HG03469 (cell line): ENCODE measurements around the gene MYO7B.

Source experiments
- ATAC-seq: cut with Tn5 transposase; IDR thresholded peaks from one replicate; pipeline ENCODE4 v1.9.1; 2021; ENCODE audit warnings: mild to moderate bottlenecking, moderate library complexity, moderate number of reproducible peaks; ENCODE audit not compliant: unreplicated experiment

MYO7B gene

GRCh38 chr2:127535422-127535901, at the start of gene MYO7B:
Gene MYO7B (plus strand): TSS chr2:127535683. CDS start chr2:127559723, 24,040 bp downstream.
- ATAC-seq: no peak

- ATAC-seq: no peak
Measured at GRCh38 chr2:127485694-127486071, 49.8 kb upstream of the MYO7B start.

GRCh38 chr2:127486247-127487058, 49.0 kb upstream of the MYO7B start:
- ATAC-seq: no peak

GRCh38 chr2:127490283-127490682, 45.2 kb upstream of the MYO7B start:
- ATAC-seq: no peak

GRCh38 chr2:127498386-127498785, 37.1 kb upstream of the MYO7B start:
- ATAC-seq: no peak

- no peak for ATAC-seq
Measured at GRCh38 chr2:127503491-127503890, 32.0 kb upstream of the MYO7B start.

GRCh38 chr2:127504552-127505430, 30.7 kb upstream of the MYO7B start:
- no peak for ATAC-seq

- no peak for ATAC-seq
Measured at GRCh38 chr2:127506510-127506909, 29.0 kb upstream of the MYO7B start.

- ATAC-seq: no peak
Measured at GRCh38 chr2:127508023-127508630, 27.4 kb upstream of the MYO7B start.

- no peak for ATAC-seq
Measured at GRCh38 chr2:127508631-127509034, 26.9 kb upstream of the MYO7B start.

- no peak for ATAC-seq
Measured at GRCh38 chr2:127510073-127510472, 25.4 kb upstream of the MYO7B start.

- no peak for ATAC-seq
Measured at GRCh38 chr2:127511090-127511695, 24.3 kb upstream of the MYO7B start.

GRCh38 chr2:127511917-127512316, 23.6 kb upstream of the MYO7B start:
- no peak for ATAC-seq

GRCh38 chr2:127512362-127512761, 23.1 kb upstream of the MYO7B start:
- no peak for ATAC-seq

GRCh38 chr2:127514076-127514475, 21.4 kb upstream of the MYO7B start:
- no peak for ATAC-seq

GRCh38 chr2:127514485-127514884, 21.0 kb upstream of the MYO7B start:
- ATAC-seq: no peak

GRCh38 chr2:127515383-127515915, 20.0 kb upstream of the MYO7B start:
- ATAC-seq: no peak

GRCh38 chr2:127516041-127516762, 19.3 kb upstream of the MYO7B start:
- no peak for ATAC-seq

GRCh38 chr2:127517465-127517864, 18.0 kb upstream of the MYO7B start:
- no peak for ATAC-seq

- ATAC-seq: no peak
Measured at GRCh38 chr2:127520424-127520823, 15.1 kb upstream of the MYO7B start.
